ENCODE measurements around the gene PANK2.
"Not testable (repeated sequence)": the region's sequence is repeated elsewhere in the genome, so short reads cannot be mapped to it uniquely, and the experiment has no call there.

The PANK2 gene

DNA sequence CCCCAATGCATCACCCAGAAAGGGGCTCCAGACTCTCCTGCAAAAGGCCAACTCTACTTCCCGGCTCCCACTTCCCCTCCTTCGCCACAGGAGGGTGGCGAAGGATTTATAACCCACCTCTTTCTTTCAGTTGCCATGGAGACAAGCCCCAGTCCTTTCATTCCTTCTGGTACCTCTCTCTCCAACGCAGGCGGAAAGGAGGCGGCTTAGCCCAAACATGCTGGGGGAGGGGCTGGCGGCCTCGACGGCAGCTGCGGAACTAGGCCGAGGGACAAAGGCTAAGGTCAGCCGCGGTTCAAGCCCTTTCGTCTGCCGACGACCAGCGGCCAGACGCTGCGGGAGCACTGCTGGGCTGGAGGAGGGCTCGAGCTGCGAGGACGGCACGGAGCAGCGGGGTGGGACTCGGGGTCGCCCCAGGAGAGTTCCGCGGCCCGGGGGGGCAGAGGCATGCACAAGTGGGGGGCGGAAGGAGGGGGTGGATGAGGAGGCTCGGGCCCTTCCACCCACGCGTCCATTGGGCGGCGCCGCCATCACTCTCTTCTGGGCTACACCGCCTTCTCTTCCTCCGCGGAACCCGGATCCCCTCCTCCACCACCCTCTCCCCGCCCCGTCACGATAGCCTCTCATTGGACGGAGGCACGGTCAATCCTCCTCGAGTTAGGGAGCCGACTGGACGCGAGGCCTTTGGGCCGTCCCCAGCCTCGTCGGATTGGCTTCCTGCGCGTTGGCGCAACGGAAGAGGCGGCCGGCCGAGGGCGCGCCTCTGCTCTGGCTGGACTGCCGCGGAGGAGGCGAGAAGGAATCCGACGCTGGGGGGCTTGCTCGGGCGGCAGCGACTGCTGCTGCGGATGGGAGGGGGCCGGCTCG, at the start of gene PANK2:
PANK2 (plus strand) TSS at position 766 of the 867 bp plus-strand sequence.
- peak; percentile 85 to 99 (median 98) for DNase-seq

DNA sequence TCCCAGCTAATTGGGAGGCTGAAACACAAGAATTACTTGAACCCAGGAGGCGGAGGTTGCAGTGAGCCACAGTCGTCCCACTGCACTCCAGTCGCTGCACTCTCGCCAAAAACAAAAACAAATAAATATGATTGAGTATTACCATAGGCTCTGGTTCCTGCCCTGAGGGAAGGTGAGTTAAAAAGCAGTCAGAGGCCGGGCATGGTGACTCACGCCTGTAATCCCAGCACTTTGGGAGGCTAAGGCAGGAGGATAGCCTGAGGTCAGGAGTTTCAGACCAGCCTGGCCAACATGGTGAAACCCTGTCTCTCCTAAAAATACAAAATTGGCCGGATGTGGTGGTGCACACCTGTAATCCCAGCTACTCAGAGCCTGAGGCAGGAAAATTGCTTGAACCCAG, 49.0 kb upstream of the PANK2 start:
- DNase-seq: not testable (repeated sequence)

DNA sequence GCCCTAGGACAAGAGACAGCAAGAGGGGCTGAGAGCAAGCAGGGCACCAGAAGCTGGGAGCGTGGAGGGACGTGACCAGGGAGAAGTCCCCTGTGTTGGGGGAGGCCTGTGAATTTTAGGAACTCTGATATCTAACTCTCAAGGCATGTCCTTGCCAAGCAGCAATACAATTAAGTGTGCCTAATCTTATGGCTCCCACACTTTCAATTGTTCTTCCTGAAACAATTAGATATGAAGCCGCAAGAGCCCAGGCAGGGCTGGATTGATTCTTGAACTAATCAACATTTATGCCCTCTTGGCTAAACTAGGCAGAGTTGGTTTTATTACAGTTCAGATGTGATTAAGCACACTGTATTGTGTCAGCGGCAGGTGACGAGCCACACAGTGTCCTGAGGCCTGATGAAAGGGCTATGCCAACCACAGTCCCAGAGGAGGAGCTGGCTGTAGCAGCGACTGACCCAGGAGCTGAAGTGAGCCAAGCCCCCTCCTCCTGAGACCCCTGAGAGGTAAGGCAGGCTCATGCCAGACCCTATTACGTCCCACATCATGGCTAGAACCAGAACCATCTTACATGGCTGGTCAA, 46.7 kb upstream of the PANK2 start:
- DNase-seq: no peak

DNA sequence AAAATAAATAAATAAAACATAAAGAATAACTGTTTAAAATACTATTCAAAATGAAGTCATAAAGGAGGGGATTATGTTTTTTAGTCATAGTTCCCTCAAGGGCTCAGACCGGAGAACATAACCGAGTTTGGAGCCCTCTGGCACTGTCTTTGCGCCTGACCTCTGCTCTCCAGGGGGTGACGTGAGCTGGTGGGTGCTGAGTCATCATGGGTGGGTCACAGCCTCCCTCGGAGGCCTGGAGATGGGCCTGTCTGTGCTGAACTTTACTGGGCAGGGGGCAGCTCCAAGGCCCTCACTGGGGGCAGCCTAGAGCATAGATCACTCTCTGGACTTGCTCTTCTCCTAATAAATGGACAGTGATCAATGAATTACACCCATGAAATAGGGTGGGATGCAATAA, 45.7 kb upstream of the PANK2 start:
- DNase-seq: no peak

DNA sequence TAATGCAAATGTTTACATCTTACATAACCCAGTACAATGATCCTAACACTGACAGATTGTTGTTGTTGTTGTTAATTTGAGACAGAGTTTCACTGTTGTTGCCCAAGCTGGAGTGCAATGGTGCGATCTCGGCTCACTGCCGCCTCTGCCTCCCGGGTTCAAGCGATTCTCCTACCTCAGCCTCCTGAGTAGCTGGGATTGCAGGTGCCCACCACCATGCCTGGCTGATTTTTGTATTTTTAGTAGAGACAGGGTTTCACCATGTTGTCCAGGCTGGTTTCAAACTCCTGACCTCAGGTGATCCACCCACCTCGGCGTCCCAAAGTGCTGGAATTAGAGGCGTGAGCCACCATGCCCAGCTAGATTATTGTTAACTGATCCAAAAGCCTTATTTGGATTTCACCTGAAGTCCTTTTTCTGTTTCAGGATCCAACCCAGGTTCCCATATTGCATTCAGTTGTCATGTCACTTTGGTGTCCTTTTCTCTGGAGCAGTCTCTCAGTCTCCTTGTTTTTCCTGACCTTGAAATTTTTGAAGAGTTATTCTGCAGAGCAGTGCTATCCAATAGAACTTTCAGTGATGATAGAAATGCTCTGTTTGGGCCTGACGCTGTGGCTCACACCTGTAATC, 45.1 kb upstream of the PANK2 start:
- DNase-seq: not testable (repeated sequence)

DNA sequence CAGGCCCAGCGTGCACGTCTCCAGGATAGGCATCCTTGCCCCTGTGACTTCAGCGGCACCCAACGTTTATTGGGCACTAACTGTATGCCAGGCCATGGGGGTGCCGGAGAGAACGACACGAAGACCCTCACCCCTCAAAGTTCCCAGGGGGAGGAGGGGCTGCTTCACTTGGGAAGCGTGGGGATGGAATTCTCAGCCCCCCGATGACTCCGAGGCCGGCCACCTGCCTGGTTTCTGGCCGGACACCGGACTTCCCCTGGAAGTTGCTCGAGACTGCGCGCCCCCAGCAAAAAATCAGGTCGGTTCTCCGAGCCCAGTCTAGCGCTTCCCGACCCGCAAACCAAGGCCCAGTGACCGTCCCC, 42.8 kb upstream of the PANK2 start:
- DNase-seq: peak in 12 of 51 donors; percentile 15 to 66 (median 49)

DNA sequence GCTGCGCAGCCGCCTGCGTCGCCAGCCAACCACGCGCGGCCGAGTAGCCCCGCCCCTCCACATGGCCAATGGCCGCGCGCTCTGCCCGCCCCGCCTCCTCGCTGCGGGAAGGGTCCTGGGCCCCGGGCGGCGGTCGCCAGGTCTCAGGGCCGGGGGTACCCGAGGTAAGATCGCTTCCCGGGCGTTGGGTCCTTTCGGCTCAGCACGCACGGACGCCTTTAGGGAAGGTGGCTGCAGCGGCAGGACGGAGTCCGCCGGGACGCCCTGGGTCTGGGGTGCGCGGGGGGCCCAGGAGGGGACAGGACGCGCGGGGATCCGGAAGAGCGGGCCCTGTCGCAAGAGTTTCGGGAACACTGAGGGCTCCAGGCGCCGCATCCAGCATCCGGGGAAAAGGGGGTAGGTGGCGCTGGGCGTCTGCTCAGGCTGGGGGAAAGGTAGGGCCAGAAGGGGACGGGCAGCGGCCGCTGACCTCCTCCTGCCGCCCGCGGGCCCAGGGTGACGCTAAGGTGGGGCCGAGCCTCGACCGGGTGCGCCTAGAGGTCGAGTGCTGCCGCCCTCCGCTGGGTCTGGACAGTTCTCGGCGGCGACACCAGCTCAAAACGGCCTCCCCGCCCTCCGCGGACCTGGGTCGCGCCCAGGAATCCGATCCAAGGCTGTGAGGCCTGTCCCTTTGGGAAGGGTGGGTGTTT, 42.3 kb upstream of the PANK2 start, which contains the start of gene MAVS:
MAVS (plus strand) TSS at position 95 of the 689 bp plus-strand sequence. CDS start 7,791 bp downstream, outside the sequence.
- DNase-seq: peak in 50 of 51 donors; percentile 46 to 93 (median 82)

DNA sequence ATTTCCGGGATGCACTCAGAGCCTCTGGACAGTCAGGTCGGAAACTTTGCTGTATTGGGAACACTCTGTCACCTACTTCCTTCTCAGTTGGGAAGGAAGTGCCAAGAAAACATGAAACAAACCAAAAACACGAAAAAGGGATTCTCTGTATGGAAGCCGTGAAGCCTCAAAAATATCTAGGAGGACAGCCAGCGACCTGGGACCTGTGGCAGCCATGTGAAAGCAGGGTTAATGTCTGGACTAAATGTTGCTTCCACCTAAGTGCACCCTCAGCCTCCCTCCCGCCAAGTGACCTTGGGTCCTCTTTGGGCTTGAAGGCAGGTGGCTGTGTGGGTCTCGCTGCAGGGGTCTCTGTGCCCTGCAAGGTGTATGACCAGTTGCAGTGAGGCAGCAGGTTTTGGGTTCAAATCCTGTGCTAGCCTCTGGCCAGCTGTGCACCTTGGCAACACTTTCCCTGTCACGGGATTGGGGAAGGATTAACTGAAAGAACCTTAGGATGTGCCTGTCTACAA, 41.7 kb upstream of the PANK2 start:
- peak in 1 of 51 donors; percentile 56 for DNase-seq

DNA sequence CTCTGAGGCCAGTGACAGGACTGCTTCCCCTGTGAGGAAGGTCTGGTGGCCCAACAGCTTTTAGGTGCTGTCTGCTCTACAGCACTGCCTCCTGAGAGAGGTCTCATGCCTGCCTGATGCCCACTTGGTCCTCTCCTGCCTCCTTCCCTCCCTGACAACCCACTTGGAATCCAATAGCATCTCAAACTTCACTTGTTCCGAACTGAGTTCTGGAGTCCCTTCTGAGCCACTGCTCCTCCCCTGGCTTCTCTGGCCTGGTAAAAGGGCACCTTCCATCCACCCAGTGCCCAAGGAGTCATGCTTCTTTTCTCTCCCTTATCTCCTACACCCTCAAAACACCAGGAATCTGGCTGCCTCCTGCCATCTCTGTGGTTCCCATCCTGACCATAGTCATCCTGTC, 40.6 kb upstream of the PANK2 start:
- DNase-seq: no peak

DNA sequence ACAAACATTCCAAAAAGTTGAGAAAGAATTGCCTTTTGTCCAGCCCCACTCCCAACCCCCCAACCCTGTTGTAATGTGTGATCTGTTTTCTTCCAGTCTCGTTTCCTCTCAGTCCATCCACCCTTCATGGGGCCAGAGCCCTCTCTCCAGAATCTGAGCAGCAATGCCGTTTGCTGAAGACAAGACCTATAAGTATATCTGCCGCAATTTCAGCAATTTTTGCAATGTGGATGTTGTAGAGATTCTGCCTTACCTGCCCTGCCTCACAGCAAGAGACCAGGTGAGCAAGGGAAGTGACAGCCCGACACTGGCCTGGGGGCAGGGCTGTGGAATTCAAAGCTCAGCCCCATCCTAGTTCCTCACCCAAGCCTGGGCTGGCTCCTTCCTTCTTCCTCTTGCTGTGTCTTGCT, 34.7 kb upstream of the PANK2 start:
- DNase-seq: no peak

DNA sequence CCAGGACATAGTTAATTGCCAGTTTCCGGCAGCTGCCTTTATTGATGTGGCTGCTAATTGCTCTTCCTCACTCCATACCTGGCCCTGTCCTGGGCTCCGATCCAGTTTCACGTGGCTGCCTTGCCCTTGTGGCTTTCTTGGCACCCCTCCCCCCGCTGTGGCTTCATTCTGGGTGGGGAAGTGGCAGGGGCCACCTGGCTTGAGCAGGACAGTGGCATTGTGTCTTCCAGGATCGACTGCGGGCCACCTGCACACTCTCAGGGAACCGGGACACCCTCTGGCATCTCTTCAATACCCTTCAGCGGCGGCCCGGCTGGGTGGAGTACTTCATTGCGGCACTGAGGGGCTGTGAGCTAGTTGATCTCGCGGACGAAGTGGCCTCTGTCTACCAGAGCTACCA, 31.8 kb upstream of the PANK2 start:
- DNase-seq: no peak

DNA sequence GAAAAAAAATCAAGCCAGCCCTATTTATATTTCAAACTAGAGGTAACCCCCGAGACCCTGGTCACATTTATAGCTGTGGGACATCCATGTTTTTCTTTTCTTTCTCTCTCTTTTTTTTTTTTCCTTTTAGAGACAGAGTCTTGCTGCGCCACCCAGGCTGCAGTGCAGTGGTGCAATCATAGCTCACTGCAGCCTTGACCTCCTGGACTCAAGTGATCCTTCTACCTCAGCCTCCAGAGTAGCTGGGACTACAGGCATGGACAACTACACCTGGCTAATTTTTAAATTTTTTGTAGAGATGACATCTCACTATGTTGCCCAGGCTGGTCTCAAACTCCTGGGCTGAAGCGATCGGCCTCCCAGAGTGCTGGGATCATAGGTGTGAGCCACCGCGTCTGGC, 30.5 kb upstream of the PANK2 start:
- DNase-seq: no peak

DNA sequence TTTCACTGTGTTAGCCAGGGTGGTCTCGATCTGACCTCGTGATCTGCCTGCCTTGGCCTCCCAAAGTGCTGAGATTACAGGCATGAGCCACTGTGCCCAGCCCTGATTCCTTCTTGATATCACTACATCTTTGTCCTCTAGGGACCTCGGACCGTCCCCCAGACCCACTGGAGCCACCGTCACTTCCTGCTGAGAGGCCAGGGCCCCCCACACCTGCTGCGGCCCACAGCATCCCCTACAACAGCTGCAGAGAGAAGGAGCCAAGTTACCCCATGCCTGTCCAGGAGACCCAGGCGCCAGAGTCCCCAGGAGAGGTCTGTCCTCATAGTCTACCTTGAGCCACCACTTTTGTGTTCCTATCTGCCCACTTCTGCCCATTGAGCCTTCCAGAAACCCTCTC, 28.0 kb upstream of the PANK2 start:
- no peak for DNase-seq

DNA sequence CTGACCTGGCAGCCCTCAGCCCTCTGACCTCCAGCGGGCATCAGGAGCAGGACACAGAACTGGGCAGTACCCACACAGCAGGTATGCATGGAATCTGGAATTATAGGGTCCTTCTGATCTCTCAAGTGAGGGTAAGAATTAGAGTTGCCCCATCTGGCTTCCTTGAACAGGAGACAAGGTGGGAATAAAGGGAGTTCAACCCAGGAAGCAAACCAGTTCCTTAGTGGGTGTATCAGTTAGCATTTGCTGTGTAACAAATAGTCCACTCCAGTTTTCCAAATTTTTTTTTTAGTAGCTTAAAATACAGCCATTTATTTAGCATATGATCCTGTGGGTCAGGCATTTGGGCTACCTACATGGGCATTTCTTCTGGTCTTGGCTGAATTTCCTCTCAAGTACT, 26.9 kb upstream of the PANK2 start:
- no peak for DNase-seq

DNA sequence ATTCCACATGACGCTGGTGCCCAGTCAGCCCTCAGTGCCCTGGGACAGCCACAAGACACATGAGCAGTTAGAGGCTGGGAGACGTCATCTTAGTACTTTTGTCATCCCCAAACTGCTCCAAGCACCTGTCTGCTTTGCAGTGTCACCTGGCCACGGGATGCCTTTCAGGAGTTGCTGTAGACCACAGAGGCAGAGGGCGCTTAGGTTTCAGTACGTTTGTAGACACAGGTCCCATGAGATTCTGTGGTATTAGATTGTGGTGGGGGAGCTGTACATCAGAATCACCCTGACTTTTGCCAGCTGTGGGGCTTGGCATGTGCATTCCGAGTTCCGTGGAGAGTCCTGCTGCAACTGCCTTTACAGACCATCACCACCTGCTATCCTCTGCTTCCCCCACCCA, 25.9 kb upstream of the PANK2 start:
- DNase-seq: no peak

DNA sequence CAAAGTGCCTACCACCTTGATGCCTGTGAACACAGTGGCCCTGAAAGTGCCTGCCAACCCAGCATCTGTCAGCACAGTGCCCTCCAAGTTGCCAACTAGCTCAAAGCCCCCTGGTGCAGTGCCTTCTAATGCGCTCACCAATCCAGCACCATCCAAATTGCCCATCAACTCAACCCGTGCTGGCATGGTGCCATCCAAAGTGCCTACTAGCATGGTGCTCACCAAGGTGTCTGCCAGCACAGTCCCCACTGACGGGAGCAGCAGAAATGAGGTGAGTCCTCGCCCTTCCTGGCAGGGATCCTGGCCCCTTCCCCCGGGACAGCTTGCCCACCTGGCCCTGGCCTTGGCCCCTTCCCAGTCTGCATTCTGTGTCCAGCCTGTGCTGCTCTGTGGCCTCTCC, 24.7 kb upstream of the PANK2 start:
- peak in 1 of 51 donors; percentile 5 for DNase-seq

DNA sequence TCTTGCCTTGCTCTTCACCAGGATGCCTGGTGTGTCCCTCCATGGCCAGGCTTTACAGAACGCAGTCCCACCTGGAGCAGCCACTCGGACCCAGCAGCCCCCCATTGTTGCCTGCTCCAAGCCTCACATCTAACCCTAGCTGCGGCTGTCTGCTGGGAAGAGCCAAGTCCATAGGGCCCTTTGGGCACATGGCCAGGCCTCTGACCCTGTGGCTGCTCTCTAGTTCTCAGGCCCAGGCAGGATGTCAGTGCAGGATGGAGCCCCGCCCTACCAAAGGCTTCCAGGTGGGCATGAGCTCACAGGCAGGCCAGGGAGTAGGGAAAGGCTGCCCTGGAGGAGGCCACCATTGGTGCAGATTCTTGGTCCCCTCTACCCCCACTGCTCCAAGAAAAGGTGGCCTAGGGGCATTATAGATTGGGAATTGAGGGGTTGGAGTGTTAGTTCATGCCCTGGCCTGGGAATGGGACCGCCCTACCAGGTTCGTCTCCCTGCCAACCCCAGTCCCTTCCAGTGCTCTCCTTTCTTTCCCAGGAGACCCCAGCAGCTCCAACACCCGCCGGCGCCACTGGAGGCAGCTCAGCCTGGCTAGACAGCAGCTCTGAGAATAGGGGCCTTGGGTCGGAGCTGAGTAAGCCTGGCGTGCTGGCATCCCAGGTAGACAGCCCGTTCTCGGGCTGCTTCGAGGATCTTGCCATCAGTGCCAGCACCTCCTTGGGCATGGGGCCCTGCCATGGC, 23.9 kb upstream of the PANK2 start:
- no peak for DNase-seq

DNA sequence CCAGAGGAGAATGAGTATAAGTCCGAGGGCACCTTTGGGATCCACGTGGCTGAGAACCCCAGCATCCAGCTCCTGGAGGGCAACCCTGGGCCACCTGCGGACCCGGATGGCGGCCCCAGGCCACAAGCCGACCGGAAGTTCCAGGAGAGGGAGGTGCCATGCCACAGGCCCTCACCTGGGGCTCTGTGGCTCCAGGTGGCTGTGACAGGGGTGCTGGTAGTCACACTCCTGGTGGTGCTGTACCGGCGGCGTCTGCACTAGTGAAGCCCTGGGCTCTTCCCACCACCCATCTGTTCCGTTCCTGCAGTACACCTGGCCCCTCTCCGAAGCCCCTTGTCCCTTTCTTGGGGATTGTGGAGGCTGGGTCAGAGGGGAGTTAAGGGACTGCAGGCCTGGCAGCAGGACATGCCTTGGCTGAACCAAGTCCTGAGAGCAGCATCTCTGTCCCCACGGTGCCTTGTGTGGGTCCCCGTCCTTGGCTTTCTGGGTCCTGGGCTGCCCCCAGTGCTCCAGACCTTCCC, 23.2 kb upstream of the PANK2 start:
- DNase-seq: no peak

DNA sequence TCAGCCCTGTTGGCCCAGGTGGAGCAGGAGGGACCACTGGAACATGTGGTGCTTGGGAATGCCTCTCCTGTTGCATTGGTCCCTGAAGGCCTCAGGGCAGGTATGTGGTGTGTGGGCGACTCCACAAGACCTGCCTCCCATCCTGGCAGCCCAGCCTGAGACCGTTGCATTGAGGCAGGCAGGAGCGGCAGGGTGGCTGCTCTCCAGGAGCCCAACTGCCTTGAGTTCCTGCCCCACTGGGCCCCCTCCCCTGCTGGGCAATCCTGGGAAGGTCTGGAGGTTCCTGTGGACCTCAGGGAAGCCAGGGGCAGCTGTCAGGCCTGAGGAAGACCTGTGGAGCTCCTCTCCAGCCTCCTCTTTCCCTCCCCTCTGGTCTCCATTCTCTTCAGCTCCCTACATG, 22.7 kb upstream of the PANK2 start:
- DNase-seq: no peak

DNA sequence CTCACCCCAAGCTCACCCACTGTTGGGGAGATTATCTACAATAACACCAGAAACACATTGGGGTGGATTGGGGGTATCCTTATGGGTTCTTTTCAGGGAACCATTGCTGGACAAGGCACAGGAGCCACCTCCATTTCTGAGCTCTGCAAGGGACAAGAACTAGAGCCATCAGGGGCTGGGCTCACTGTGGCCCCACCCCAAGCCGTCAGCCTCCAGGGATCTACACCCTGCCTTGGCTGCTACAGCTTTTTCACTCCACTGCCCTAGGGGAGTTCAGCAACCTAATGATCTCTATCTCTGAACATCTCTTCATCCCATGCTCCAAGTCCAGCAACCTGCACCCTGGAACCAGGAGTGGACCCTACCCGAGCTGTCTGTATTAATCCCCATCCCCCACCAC, 21.4 kb upstream of the PANK2 start:
- DNase-seq: no peak

Measured in hypothalamus (tissue), 51 donors.